Glomerular visceral epithelial cell (primary cell): ENCODE results near the gene RBM20.
A peak's percentile ranks its signal among the peaks of the same experiment; 100 is the strongest.

Experiments used
- DNase-seq: peaks from one replicate; pipeline ENCODE4 v3.0.0-alpha.2; 2016; ENCODE audit errors: extremely low spot score

The RBM20 gene

DNA sequence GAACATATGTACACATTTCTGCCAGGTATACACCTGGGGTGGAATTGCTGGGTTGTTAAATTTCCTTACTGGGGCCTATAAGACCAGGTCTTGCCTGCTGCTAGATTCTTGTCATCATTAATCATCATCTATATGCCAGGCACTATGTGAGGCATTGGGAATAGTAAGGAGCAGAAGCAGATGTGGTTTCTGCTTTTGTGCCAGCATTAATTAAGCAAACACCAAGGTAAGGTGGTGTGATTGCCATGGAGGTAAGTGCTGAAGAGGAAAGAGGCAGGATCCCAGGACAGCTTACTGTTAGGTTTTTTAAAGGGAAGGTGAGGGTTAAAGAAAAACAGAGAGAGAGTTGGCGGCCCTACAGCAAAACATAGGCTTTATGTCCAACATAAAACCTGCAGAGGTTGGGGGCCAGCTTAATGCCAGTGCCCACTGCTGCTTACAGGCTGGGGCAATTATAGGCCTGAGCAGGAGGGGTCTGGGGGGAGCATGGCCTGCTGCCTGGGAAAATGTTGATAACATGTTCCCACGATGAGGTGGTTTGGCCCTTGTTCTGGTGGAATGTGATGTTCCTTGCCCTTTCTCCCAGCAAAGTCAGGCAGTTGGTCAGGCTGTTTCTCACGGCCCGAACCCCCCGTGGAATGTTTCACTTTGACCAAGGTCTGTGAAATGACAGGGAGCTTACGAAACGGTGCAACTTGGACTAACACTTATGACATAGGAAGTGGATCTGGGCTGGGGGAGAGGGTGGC, 93.9 kb downstream of the RBM20 start:
- DNase-seq: no peak

DNA sequence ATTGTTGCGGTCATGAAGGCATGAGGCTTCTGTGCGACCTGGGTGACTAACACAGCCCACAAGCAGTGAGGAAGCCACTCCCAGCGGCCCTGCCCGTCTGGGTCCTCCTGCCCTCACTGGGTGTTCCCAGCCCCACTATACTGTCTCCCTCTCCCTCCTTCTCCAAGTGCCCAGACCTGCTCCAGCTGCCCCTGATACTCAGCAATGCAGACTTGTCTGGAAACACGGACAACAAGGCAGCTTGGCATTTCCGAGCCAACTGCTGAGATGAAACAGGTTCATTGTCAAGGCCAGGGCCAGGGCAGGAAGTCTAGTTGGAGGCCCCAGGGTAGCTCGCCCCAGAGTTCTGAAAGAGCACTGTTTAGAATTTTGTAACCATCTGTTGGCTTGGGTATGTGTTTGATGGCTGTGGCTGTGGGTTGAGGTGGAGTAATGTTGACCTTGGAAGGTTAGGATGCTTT, 95.7 kb downstream of the RBM20 start:
- no peak for DNase-seq

DNA sequence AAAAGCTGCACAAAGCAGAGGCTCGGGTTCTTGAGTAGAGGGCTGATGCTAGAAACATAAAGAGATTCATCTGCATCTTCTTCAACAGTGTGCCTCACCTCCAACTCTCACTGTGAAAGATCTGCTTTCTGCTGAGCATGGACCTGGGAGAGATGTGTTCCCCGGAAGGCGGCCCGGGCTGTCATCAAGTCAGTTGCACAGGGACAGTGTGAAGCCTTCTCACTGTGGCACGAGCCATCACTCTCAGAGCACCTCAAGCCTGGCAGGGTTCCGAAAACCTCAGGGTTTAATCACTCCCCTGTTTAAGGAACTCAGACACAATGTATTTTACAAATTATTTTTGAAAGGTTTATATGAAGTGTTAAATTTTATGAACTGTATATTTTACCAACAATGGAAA, 98.7 kb downstream of the RBM20 start:
- DNase-seq: no peak

DNA sequence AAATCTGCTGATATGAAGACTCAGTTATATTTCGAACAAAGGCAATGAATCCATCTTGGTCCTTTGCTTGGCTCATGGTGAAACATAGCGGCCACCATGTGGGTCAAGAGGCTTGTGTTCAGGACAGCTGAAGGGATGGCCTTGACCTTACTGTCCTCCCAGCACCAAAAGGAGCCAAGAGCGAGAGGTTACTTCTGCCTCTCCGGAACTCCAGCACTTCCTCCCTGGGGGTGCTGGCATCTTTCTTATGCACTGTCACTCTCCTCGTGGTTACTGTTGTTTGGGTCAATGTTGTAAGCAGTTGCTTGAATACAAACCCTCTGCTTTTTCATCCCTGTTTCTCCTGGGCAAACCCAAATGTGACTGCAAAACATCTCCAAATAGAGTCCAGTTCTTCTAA, 100.6 kb downstream of the RBM20 start:
- no peak for DNase-seq

DNA sequence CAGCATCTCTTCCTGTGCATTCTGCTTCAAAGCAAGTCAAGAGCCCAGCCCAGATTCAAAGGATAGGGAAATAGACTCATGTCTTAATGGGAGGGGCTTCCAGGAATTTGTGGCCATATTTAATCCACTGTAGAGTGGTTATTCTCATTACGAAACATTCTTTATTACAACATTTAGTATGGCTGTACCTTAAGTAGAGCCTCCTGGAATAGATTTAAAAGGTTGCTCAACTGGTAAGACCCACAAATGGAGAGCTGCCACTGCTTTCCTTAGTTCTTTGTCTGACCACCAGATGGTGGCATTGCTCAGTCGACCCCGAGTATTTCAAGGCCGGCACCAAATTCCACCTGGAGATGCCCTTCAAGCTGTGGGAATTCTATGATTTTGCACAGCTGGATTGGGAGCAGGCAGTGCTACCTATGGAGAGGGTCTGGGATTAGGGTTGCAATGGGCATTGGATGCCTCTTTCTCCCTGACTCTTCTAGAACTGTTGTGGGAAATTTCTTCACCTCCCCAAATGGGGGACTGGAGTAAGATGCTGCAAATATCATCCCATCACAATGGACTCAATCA, 102.2 kb downstream of the RBM20 start:
- DNase-seq: peak; percentile 62

DNA sequence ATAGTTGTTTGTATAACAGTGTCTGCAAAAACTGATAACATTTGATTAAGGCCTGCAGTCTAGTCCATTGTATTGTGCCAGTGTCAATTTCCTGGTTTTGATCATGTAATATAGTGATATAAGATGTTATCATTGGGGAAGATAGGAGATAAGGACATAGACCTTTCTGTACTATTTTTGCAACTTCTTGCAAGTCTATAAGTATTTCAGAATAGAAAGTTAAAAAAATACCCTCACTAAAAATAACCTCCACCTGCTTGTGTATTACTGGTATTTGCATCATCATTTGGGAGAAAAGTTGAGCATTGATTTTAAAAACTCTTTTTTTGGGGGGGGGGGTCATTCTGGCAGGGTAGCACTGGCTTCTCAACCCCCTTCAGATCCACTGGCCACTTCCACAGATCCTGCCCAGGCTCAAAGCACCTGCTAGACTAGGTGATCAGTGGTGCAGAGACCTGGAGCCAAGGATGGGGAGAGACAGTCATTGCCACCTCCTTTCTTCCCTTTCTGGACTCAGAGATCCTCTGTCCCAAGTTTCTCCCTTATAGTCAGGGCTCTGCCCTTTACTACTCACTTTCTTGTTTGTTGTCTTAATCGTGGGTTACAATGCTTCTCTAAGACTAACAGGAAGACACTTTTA, 103.0 kb downstream of the RBM20 start:
- no peak for DNase-seq

DNA sequence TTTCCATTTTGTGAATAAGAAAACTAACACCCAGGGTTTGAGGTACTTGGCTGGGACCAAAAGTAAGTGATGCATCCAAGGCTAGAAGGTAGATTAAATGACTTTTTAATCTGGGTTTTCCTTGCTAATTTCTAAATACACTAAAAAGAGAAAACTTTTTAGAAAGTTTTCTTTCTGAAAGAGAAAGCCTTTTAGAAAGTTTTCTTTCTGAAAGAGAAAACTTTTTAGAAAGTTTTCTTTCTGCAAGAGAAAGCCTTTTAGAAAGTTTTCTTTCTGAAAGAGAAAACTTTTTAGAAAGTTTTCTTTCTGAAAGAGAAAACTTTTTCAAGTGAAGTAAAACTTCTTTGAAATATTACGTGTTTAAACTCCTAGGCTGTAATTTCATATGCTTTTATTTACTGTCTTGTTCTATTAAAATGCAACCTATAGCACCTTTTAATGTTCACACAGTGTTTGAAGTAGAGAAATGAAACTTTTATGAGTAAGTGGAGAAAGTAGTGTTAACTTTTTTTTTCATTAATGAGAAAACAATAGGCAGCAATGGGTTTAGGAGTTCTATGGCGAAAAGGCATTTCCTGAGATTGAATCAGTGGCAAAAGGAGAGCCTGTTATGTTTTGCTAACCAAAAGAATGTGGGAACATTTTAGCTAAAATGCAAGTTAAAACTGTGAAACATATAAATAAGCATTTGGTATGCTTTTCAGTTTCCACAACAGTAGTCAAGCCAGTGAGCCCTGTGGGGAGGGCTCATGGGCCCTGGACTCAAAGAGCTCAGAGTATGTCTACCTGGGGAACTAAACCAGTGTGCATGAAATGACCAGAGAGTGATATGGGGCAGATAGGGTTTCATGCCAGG, 103.7 kb downstream of the RBM20 start:
- no peak for DNase-seq

DNA sequence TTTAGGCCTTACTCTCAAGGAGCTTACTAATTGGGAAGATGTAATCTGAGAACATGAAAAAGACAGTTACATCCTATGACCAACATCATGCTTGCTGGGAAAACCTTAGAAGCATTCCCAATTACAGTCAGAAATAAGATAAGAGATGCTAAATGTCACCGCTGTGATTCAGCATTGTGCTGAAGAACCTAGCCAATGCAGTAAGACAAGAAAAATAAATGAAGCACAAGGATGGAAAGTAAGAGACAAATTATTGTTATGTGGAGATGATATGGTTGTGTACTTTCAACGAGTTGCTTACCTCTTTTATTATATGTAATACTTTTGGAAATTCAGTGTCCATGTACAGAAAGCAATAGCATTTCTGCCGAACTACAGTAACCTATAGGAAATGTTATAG, 104.8 kb downstream of the RBM20 start:
- no peak for DNase-seq

DNA sequence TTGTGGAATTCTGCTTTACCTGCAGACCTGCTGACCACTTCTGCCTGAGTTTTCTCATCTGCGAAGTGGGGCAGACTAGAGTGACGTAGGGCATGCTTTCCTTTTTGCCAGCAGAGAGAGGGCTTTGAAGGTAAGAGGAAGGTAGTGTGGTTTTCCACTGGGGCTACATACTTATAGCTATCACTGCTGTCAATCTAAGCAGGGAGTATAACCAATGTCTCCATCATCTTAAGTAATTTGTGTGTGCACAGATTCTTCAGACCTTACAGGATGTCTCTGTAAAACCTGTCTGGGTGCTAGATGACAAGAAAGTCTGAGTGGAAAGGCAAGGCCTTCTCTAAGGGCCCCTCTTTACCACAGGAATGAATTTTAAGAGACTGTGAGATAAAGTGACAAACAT, 106.8 kb downstream of the RBM20 start:
- DNase-seq: no peak

DNA sequence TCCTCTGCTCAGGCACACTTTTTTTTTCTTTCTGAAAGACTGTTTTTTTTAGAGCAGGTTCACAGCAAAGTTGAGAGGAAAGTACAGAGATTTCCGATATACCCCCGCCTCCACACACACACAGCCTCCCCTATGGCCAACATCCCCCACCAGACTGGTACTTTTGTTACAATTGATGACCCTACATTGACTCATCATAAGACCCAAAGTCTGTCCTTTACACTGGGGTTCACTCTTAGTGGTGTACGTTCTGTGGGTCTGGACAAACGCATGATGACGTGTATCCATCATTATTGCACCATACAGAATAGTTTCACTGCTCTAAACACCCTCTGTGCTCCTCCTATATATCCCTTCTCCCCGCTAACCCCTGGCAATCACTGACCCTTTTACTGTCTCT, 107.7 kb downstream of the RBM20 start:
- DNase-seq: no peak

DNA sequence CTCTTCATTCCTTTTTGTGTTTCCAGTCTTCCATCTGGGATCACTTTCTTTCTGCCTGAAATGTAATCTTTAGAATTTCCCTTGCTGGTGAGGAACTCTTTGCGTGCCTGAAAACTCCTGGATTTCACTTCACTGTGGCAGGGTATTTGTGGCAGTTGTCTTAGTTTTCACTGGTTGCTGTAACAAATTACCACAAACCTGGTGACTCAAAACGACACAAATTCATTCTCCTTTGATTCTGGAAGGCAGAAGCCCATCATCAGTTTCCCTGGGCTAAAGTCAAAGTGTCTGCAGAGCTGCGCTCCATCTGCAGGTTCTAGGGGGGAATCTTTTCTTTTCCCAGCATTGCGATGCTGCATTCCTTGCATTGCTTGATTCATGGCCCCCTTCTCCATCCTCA, 109.3 kb downstream of the RBM20 start:
- no peak for DNase-seq

DNA sequence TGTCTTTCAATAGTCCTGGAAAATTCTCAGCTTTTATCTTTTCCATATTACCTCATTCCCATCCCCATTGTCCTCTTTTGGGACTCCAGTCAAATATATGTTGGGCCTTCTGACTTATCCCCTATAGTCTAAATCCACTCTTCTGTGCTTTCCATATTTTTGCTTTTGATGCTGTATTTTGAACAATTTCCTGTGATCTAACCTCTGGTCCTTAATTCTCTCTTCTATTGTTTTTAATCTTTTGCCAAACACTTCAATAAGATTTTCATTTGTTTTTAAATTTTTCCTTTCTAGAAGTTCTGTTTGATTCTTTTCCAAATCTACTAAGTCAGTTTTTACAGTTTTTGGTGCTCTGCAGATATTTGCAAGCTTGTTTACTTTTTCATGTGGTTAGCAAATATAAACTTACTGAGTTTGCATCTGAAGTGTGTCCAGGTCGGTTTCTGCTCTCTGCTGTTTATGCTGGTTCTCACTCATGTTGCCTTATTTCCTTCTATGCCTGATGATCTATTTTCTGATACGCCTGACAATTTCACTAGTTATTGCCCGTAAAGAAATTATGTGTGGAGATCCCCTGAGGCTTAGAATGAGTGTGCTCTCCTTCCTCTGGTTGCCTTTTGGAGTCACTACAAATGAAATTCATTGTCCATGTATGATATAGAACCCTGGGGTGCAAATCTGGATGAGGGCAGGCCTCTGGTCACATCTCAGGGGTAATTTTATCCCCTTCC, 110.4 kb downstream of the RBM20 start:
- no peak for DNase-seq

DNA sequence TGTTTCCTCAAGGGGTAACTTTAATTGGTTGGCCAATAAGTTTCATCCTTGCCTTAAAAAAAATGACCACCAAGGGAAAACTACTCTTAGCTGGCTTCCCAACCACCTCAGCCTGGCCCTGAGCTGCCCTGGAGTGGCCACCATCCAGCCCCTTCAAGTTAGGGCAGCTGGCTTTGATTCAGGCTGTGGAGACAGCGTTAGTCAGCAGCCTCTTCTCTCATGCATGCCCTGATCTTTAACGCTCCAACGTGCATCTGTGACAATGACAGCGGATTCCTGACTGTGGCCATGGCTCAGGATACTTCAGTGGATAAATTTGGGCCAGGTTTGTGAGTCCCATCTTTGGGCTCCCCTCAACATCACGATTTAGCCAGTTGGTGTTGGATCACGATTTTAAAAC, 111.6 kb downstream of the RBM20 start:
- no peak for DNase-seq

DNA sequence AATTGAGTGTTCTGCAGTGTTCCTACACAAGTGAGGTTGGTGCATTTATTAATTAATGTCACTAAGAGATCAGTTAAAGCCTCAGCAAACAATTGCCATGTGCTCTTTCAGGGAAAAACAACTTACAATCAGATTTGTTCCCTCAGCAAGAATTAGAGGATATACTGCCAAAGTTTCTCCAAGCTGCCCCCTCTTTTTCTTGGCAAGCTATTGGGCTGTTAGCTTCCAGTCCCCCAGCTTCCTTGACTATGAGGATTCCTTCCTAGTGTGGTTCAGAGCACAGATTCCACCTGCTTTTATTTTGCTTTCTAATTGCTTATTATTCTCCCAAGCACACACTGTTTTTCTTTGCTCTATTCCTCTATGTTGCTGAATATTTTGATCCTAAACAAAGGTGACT, 112.7 kb downstream of the RBM20 start:
- no peak for DNase-seq

DNA sequence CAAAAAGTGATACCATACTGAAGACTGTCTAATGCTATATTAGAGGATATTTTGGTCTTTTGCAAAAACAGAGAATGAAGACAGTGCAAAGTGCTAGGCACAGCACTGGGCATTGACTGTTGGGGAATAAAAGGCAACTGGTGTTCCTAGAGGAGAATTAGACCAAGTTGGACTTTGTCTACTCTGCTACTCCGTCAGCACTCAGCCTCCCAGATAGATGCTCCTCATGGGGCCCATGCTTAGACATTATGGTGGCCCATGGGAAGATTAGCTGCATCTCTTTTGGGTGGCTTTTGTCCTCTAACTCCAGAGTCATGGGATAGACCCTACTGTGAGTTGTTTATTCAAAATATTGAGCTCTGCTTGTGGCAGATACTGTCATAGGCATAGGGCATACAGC, 113.5 kb downstream of the RBM20 start:
- no peak for DNase-seq

DNA sequence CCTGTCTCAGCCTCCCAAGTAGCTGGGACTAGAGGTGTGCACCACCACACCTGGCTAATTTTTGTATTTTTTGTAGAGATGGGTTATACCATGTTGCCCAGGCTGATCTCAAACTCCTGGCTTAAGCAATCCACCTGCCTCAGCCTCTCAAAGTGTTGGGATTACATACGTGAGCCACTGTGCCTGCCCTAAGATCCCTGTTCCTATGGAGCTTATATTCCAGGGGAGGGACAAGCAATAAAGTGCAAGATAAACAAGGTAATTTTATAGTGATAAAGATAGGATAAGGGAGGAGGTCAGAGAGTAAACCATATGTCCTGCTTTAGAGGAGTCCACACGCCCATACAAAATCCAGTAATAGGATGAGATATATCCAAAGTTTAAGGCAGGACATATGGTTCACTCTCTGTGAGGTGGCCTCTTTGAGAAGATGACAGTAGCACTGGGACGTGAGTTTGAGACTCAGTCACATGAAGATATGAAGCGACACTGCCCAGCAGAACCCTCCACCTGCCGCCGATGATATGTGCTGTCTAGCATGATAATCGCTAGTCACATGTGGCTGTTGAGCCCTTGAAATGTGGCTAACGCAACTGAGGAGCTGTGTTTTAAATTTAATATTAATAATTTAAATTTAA, 114.1 kb downstream of the RBM20 start:
- no peak for DNase-seq

DNA sequence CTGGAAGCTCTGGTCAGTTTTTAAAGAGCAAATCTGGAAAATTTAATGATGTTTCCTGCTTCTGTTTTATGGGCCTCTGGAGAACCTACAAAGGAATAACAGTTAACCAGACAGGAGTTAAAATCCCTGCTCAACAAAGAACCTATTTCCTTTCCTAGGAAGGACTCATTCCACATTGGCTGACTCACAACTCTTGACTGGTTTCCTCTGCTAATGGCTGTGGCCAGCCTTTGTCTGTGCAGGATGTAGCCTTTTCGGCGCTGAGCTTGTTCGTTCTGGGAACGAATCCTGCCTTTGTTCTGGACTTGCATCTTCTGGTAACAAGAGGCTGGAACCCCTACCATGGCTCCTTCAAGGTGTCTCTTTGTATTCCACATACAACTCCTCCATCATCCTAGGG, 114.8 kb downstream of the RBM20 start:
- peak; percentile 30 for DNase-seq

DNA sequence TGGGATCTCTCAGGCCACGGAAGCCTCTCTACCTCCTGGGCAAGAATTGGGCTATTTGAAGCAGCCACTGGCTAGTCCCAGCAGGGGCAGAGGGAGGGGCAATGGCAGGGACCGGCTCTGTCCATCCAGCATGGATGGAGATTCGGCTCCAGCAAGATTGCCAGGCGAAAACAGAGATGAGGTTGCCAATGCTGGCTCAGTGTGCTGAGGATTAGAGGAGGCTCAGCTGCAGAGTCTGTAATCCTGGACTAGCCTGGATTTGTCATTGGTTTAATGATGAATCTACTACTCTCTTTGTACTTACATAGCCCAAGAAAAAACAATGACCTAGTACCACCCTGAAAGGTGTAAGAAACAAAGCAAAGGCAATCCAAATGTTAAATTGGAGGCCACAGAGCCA, 115.4 kb downstream of the RBM20 start:
- no peak for DNase-seq

DNA sequence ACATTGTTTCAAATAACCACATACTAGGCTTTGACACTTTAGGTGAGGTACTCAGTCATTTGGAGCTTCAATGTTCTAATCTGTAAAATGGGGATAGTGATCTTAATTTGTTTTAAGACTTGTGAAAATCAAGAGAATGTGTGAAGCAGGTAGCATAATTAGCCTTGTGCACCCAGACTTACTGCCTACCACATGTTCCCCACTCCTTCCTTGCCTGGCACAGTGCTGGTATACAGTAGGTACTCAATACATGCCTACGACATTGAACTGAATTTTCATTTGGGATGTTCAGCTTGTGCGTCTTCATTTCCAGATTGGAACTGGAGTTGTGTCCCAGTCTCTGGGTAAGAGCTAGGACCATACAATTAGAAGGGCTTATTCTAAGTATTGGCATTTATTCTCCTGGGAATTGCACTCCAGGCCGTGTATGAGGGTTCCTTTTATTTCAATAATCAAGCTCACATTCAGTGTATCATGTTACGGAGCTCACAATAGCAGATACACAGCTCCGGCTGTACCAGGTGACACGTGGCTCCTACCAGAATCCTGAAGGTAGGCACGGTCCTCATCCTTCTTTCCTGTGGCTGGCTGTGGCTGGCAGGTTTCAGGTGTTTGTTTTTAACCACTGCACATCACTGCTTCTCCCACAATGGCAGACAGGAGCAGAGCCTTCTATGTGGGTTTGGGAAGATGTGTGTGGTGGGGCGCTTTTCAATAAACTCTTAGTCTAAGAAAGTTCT, 118.1 kb downstream of the RBM20 start:
- DNase-seq: no peak

DNA sequence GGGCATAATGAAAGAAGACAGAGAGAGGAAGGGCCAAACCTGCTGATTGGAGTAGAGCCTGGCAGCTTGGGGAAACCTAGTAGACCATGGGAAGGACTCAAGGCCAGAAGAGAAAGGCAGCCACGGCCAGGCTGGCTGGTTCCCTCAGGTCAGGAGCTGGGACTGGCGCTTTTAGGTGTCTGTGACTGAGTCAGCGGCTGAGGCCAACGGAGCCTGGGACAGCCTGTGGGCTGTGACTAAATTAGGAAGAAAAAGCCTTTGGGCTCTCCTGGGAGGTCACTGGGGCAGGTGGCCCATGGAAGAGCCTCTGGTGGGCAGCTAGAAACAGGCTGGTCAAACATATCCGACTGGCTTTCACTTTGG, 118.7 kb downstream of the RBM20 start:
- DNase-seq: no peak

DNA sequence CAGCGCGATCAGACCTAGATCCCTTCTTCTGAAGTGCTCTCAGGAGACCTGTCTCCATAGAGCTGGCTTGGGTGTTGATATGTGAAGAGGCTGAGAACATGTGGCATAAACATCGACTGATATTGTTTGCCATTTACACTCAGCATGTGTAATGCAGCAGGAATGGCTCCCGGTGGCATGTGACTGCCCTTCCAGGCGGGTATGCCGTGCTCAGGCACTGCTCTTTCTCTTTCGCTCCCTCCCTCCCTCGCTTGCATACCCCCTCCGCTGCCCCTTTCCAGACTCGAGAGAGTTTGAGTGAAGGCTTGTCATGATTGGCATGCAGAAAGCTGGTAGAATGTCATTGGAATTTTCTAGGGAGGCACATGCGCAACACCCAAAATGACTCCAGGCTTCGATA, 120.2 kb downstream of the RBM20 start:
- no peak for DNase-seq
